GM18526 (cell line): ENCODE results near the gene TRRAP.

ENCODE experiments used
- POLR2A ChIP-seq: IDR thresholded peaks from 3 replicates; pipeline ENCODE4 v1.6.1; 2011; ENCODE audit not compliant: insufficient read length; ENCODE audit errors: extremely low read depth

The TRRAP gene

DNA sequence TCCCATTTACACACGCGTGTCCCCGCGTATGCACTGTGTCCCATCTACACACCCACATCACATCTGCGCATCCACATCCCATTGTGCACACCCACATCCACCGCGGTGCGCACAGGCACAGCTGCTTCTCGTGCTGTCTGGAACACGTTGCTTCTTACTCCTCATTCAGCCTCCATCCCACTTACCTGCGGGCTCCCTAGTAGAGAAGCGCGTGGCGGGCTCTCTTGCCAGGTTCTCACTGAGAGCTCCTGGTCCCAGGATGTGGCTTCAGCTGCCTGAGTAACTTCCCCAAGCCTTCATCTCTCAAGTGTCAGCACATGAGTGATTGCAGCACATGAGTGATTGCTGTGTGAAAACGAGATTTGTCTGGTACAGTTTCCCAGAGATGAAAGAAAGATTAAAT lies 117.8 kb downstream of the TRRAP start:
- no peak for TF ChIP-seq POLR2A

DNA sequence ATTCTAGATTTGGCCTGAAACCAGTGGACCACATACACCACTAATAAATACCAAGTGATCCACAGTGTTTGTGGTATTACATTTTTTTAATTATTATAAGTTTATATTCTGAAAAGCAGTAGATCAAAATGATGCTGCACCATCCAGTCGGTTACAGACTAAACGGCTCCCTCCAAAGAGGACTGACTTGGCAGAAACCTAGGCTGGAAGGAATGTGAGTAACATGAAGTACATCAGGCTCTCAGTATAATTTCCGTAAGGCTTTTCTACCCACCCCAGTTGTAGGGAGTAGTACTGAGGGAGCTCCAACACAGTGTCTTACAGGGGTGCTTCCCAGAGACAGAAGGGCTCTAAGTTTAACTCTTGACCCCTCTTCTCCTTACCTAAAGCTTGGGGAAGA lies 119.5 kb downstream of the TRRAP start:
- no peak for TF ChIP-seq POLR2A

DNA sequence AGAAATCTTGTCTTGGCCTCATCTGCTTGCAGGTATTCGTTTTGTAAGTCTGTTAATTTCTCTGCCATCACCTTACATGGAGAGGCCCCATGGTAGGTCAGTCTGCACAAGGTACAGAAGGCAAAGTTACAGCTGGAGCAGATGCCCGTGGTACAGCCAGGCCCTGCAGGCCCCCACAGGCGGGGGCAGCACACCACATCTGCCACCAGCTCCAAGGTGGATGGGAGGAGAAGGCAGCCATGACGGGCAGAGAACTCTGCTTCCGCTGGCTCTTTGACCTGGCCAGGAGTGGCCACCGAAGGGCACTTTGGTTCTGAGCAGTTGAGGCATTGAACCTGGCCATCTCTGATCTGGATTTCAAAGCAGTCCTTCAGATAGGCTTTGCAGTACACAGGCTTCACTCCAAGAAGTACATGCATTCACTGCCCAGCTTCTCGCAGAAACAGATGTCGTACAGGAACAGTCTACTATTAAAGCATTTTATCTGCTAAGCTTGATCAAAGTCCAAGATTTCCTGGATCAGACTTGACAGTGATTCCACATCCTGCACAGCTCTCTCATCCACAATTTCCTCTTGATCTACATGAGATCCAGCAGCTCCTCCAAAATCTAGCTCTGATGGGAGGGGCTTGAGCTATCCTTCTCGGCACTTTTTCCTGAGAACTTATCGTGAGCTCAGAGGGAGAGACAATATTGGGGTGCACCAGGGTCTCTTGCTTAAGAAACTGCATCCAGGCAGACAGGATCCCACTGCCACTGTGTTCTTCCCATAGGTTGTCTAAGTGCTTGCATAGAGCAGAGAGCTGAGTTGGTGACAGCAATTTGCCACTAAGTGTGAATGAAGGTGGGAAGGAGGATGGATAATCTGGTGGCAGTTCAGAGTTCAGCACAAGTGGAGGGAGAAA lies 120.7 kb downstream of the TRRAP start:
- no peak for TF ChIP-seq POLR2A

DNA sequence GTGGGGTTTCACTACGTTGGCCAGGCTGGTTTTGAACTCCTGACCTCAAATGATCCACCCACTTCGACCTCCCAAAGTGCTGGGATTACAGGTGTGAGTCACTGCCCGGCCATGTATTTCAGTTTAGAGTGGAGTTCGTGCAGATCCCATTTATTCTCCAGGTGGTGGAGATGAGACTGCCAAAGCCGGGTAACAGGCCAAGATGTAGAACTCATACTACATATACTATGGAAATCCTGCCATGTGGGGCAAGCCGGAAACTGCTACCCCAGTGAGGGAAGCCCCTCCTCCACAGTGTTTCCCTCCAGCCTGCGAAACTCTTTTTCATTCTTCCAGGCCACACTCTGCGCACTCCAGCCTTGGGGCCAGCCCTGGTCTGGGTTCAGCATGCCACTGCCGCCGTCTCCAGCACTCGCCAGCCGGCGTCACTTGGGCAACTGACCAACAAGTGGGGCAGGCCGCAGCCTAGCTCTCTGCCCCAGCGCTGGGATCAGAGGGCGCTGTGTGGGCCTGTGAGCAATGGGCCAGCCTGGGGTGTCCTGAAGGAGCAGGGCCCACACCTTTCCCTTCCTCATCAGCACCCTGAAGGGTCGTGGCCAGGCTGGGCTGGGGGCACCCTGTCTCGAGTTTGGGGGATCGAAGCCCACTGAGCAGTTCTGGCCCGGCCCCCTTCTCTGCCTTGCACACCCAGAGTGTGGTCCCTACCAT lies 122.0 kb downstream of the TRRAP start:
- TF ChIP-seq POLR2A: no peak

DNA sequence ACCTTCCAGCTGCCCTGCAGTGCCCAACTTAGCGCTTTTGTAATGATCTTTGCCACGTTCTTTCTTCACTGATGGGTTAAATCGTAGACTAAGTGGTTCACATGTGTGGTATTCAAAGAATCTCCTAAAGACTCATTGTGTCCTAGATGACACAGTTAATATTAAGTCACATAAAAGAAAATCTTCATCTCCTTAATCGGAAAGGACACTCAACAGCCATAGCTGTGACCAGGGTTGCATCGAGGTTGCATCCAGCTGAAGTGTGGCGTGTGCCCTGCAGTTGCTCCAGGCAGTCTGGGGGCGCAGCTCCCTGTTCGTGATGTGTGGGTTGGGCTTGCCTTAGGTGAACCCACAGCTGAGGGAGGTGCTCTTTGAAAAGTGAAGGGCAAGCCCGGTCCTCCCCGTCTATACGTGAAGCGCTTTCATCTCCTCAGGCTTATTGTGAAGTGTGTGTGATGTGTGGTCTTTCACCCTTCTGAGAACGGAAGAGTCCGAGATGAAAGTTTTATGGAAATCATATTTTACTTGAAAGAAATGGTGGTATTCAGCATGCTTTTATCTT lies 122.7 kb downstream of the TRRAP start:
- no peak for TF ChIP-seq POLR2A

DNA sequence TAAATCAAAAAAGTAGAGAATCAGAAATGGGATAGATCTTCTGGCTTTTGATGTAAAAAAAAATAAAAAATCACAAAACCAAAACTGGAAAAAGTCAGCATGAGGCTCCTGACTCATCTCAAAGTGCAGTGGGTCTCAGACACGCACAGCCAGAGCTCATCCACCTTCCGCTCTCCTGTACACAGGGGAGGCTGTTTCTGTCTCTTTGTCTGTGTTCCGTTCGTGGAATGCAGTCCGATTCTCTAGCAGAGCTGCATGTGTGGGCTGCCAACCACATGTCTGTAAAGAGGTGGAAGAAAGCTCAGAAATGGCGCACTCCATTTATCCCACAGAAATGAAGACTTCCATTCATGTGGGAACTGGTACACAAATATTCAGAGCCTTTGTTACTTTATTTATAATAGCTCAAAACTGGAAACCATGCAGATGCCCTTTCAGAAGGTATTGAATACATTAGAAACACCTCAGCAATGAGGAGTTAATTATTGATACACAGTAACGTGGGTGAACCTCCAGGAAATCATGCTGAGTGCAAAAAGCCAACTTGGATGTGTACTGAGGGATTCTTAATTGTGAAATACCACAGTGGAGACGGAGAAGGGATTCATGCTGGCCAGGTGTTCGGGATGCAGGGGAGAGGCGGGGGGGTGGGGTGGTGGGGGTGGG lies 123.3 kb downstream of the TRRAP start:
- no peak for TF ChIP-seq POLR2A

DNA sequence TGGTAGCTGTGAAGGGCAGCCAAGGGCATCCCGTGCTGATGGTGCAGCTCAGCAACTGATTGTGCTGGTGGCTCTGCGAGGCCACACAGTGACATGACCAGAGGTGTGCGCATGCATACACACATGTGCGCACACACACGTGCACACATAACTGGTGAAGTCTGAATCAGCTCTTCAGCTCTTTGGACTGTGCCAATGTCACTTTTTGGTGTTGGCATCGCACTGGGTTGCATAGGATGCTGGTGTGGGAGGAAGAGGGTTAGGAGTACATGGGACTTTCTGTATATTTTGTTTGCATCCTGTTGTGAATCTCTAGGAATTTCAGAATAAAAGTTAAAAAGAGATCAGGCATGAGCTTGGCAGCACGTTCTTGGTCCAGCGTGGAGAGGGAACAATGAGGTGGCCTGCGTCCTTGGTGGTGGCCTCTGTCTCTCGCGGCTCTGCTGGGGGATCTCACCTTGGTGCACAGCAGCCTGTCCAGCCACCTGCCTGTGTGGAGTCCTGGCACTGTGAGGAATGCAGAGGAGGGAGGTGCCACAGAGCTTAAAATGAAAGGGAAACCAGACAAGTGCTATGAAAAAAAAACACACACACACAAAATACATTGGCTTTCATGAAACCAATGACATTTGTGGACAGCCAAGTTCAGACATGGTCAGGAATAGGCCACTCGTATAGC lies 124.0 kb downstream of the TRRAP start:
- no peak for TF ChIP-seq POLR2A

DNA sequence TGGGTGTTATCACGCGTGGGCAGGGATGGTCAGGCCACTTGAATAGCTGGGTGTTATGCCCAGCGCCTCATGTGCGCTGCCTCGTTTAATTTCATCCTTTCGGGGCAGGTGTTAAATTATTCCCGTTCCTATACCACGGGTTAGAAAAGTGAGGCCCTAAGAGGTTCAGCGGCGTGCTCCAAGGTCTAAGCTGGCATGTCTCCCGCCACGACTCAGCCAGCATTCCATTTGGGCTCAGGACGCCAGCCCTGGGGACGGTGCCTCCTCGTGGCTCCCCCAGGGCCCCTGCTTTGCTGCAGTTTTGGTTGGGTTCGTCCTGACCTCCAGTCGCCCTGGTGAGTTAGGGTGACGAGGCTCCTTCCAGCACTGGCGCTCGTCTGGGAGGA lies 124.5 kb downstream of the TRRAP start:
- no peak for TF ChIP-seq POLR2A

DNA sequence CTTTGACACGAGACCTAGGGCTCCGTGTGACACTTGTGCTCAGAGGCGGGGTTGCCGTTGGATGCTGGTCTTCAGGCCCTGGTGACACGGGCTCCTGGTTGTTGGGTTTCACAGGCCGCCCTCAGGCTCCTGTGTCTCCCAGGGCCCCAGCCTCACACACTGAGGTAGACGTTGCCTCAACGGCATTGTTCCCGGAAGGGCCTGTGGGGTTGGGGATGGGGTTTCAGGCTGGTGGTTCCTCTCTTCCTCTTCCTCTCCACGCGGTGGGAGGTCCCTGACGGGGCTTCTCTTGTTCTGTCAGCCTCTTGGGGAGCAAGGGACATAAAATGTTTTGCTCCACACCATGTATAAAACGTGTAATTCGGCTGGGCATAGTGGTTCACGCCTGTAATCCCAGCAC lies 125.1 kb downstream of the TRRAP start:
- no peak for TF ChIP-seq POLR2A

DNA sequence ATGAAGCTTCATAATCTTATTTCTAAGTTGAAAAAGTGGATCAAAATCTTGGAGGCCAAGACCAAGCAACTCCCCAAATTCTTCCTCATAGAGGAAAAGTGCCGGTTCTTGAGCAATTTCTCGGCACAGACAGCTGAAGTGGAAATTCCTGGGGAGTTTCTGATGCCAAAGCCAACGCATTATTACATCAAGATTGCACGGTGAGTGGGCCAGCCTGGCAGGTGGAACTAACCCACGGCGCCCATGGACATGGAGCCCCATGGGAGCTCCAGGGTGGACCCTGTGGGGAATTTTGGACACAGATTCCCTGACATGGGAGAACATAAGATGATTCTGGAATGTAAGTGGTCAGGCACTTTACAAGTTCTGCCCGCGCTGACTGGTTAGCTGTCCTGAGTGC lies 125.9 kb downstream of the TRRAP start:
- TF ChIP-seq POLR2A: no peak

DNA sequence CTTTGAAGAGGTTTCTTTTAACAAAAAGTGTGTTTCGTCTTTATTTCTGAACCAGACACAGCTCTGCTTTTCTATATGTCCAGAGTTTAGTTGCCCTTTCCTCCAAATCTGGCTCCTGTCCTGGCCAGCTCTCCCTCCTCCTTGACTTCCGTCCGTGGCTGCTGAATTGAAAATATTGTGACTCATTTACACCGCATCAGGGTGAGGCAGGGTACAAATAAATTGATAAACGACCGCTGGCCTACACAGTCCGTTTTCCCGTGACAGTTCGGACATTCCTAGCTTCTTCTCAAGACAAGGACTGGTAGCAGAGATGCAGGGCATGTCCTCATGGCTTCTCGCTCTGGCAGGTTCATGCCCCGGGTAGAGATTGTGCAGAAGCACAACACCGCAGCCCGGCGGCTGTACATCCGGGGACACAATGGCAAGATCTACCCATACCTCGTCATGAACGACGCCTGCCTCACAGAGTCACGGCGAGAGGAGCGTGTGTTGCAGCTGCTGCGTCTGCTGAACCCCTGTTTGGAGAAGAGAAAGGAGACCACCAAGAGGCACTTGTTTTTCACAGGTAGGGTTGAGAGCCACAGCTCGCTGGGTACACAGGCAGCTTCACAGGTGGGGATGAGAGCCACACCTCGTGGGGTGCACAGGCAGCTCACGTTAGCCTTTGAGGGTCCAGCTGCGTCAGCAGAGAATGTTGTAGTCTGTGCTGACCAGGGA lies 126.6 kb downstream of the TRRAP start:
- no peak for TF ChIP-seq POLR2A

DNA sequence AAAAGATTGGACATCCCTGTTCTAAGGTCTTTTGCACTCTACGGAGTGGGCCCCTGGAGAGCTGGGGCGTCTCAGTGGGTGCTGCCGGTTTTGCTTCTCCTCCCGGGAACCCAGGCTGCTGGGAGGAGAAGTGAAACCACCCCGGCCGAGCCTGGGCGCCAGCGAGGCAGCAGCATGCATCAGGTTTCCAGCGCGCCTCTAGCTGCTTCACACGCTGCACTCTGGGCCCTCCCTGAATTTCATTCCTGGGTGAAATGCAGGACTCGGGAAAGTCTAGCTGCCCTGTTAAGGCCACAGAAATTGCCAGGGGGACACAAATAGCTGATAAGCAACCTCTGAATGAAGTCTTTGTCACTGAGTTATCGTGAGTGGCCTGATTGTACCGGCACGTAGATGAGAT lies 127.4 kb downstream of the TRRAP start:
- TF ChIP-seq POLR2A: no peak

DNA sequence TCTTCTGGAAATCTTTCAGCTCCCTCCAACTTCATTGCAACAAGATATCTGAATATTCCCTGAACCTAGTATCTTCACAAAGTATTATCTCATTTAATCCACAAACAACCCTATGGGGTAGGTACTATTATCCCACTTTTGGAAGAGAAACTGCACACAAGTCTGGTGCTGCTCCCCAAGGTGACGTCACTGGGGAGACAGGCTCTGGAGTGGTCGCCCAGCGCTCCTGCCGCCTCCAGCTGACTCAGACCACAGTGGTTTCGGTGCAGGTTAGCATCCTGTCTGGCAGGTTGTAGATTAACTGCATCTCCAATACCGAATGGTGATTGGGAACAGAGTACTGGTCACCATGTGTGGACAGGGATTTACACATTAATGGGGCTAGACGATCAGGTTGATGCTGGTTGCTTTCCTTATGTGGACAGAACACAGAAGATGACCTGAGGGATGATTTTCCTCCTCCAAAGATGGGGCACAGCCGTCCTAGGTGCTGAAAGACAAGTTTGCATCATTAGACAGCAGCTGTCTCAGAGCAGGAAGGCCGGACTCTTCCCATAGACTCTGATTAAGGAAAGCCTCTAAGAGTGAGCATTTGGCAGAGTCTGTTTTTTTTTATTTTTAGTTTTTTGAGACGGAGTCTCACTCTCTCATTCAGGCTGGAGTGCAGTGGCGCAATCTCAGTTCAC lies 128.6 kb downstream of the TRRAP start:
- no peak for TF ChIP-seq POLR2A

DNA sequence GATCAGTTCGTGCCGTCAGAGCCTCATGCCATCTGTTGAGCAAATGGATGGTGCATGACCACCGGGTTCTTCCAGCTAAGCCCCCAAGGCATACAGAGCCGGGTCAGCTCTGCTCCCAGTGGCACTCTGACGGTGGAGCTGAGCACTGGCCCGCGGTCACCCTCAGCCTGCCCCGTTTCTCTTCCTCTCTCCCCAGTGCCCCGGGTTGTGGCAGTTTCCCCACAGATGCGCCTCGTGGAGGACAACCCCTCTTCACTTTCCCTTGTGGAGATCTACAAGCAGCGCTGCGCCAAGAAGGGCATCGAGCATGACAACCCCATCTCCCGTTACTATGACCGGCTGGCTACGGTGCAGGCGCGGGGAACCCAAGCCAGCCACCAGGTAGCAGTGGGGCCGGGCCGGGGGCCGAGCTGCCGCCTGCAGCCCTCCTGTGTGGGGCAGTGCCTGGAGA lies 129.9 kb downstream of the TRRAP start:
- TF ChIP-seq POLR2A: no peak
